Subcutaneous adipose tissue (tissue), 4 donors: Measurements from ENCODE around the gene C19orf25. TPM values are rescaled to one million over a fixed set of nuclear protein-coding genes. Genes with fewer than 3 reads are reported as not detected.

Experiments used
- CTCF ChIP-seq: fragments of 450-650 bp; IDR thresholded peaks from one replicate; pipeline ENCODE4 v1.5.1; 2016; ENCODE audit warnings: low read depth, mild to moderate bottlenecking, control low read depth, antibody characterized with exemption, moderate library complexity
- total RNA-seq, 4 donors: library from RNA; depleted of rRNA; stranded (reverse); fragments of >200 nt; gene quantifications; one replicate each; pipeline ENCODE4 v1.1.0, GENCODE V29; 2016

C19orf25 gene
- total RNA-seq, 4 donors from 2014 or later: 2.9 to 29.4 (median 19.5) TPM

DNA sequence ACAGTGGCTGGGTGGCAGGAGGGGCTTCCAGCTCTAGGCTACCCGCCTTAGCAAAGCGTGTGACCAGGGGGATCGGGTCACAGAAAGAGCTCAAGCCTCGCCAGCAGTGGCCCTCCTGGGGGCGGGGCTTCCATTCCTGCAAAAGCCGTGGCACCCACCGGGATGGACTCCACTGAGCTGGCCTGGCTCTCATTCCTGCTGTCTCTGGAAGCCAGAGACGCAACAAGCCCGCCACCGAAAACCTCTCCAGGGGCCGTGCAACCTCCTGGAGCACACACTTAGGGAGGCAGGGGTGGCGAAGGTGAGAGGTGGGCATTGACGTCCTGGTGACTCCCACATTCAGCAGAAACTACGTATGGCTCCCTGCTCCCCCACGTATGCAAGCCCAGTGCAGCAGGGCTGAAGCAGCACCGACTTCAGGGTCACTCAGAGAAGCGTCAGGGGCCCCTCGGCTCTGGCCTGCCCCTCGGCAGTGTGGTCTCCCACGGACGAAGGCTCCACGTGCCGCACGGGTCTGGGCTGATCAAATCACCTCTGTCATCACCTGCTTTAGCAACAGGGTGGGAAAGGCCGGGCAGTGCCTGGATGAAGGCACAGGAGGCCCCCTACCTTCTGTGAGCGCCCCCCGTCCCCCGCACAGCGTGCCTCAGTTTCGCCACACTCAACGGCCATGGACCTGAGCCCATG, 3.1 kb downstream of the C19orf25 start:
- TF ChIP-seq CTCF: no peak

GRCh38 chr19:1474765-1475351, 4.2 kb downstream of the C19orf25 start:
- TF ChIP-seq CTCF: no peak

DNA sequence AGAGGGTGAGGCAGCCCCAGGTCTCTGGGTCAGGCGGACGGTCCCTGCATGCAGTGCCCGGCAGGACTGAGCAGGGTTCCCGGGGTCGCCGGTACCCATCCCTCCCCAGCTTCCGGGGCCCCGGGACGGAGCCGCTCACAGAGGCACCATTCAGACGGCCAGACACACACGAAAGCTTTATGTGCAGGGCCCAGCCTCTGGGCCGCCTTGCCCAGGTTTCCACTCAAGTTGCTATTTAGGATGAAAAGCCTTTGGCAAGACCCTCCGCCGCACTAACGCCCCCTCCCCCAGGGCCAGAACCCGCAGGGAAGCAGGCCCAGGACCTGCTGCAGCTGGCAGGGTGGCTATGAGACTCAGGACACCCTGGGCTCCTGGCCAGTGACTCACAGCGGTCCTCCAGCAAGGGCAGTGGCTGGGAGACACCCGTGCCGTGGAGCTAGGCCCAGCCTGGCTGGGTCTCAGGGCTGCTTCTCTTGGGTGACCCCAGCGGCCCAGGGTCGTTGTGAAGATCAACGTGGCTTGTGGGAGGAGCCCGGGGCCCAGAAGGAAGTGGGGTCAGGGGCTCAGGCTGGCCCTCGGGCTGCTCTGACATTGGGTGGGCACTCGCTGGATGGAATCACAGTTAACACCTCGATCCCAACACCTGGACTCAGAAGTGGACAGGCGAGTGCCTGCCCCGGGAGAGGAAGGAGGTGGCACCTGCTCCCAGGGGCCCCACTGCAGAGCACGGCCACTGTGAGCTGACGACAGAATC, 4.8 kb downstream of the C19orf25 start:
- no peak for TF ChIP-seq CTCF

DNA sequence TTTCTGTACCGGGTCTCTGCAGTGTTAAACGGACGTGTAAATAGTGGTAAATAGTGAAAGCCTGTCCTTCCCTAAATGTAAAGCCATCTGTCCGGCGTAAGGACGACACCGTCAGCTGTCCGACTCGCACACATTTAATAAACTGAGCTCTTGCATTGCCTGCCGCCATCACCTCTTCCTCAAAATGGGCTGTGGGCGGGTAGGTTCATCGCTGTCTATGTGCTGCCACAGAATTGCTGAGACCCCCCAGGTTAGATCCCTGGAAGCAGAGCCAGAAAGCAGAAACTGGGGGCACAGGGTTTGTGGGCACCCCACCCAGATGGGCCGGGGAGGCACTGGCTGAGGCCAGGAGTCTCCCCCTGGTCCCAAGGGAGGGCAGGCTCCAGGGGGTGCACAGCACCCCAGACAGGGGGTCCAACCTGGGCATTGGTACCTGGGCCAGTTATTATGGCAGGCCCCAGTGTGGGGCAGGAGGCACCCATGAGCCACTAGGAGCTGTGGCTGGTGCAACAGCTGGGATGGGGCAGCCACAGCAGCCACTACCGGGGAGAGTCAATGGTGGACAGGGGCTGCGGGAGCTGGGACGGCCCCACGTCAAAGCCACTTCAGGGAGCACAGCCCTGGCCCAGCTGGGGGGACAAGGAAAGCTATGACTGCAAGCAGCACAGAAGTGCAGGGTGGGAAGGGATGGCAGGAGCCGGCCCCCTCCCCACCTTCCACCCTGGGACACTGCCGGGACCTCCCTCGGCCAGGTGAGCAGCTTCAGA, 5.7 kb downstream of the C19orf25 start:
- TF ChIP-seq CTCF: no peak

- no peak for TF ChIP-seq CTCF
These were observed 6.6 kb downstream of the C19orf25 start for GRCh38 chr19:1472231-1473084.

GRCh38 chr19:1471515-1472160, 7.4 kb downstream of the C19orf25 start:
- no peak for TF ChIP-seq CTCF
